OCI-LY1 (cell line): Measurements from ENCODE around the gene AHCY.
"Not testable (repeated sequence)": the region's sequence is repeated elsewhere in the genome, so short reads cannot be mapped to it uniquely, and the experiment has no call there.

Experiments used
- H2AFZ ChIP-seq: fragments of 200-600 bp; sonication (generic), shearing (Covaris generic); 2 replicates; pipeline ENCODE4 v1.6.0; 2014; ENCODE audit warnings: antibody characterized with exemption, mild to moderate bottlenecking, low read length
- H3F3A ChIP-seq: fragments of 200-600 bp; sonication (generic), shearing (Covaris generic); 2 replicates; pipeline ENCODE4 v1.6.0; 2014; ENCODE audit warnings: mild to moderate bottlenecking, antibody characterized with exemption, low read length, moderate library complexity; ENCODE audit not compliant: insufficient read depth
- H3K27ac ChIP-seq: fragments of 200-600 bp; sonication (generic); 2 replicates; pipeline ENCODE4 v1.5.1; 2014; ENCODE audit warnings: low read length, mixed run types, mild to moderate bottlenecking, low read depth; ENCODE audit not compliant: poor library complexity, severe bottlenecking
- H3K27me3 ChIP-seq: fragments of 200-600 bp; sonication (generic); 2 replicates; pipeline ENCODE4 v1.6.0; 2014; ENCODE audit warnings: antibody characterized with exemption, mild to moderate bottlenecking, low read length, moderate library complexity; ENCODE audit not compliant: insufficient read depth
- H3K36me3 ChIP-seq: fragments of 200-600 bp; sonication (generic); 2 replicates; pipeline ENCODE4 v1.6.1; 2014; ENCODE audit warnings: mild to moderate bottlenecking, antibody characterized with exemption, low read length, moderate library complexity, mixed read lengths; ENCODE audit not compliant: insufficient read depth
- H3K4me1 ChIP-seq: fragments of 200-600 bp; sonication (generic); 2 replicates; pipeline ENCODE4 v1.5.1; 2014; ENCODE audit warnings: mild to moderate bottlenecking, low read length, moderate library complexity; ENCODE audit not compliant: insufficient read depth, severe bottlenecking
- H3K4me2 ChIP-seq: fragments of 200-600 bp; sonication (generic), shearing (Covaris generic); 2 replicates; pipeline ENCODE4 v1.6.1; 2014; ENCODE audit warnings: low read length
- H3K4me3 ChIP-seq: fragments of 200-600 bp; sonication (generic); 2 replicates; pipeline ENCODE4 v1.5.1; 2014; ENCODE audit warnings: low read length, low read depth, mild to moderate bottlenecking, mixed read lengths; ENCODE audit not compliant: poor library complexity, severe bottlenecking
- H3K79me2 ChIP-seq: fragments of 200-600 bp; shearing (Covaris generic); 2 replicates; pipeline ENCODE4 v1.6.1; 2016; ENCODE audit warnings: mixed run types, low read length, mixed read lengths; ENCODE audit not compliant: insufficient read depth
- H3K9ac ChIP-seq: fragments of 200-600 bp; sonication (generic), shearing (Covaris generic); 2 replicates; pipeline ENCODE4 v1.6.1; 2014; ENCODE audit warnings: mild to moderate bottlenecking, low read length, mixed read lengths
- H3K9me2 ChIP-seq: fragments of 200-600 bp; sonication (generic), shearing (Covaris generic); 2 replicates; pipeline ENCODE4 v1.6.1; 2014; ENCODE audit warnings: low read depth, mild to moderate bottlenecking, low read length, mixed read lengths
- H3K9me3 ChIP-seq: fragments of 200-600 bp; shearing (Covaris generic); 2 replicates; pipeline ENCODE4 v1.6.1; 2014; ENCODE audit warnings: low read length, mixed read lengths
- H4K20me1 ChIP-seq: fragments of 200-600 bp; sonication (generic), shearing (Covaris generic); 2 replicates; pipeline ENCODE4 v1.6.0; 2016; ENCODE audit warnings: mild to moderate bottlenecking, low read length; ENCODE audit not compliant: insufficient read depth
- CTCF ChIP-seq: fragments of 200-600 bp; sonication (generic), shearing (Covaris generic); IDR thresholded peaks from 2 replicates; pipeline ENCODE4 v1.5.1; 2017; ENCODE audit warnings: mild to moderate bottlenecking, antibody characterized with exemption, low read length, moderate library complexity, mixed read lengths
- EZH2 ChIP-seq: fragments of 200-600 bp; sonication (generic), shearing (Covaris generic); IDR thresholded peaks from 2 replicates; pipeline ENCODE4 v1.8.0; 2017; ENCODE audit warnings: borderline replicate concordance, mixed run types, mild to moderate bottlenecking, antibody characterized with exemption, low read length, moderate library complexity, mixed read lengths

Gene AHCY

GRCh38 chr20:34302723-34303533 is at the start of gene AHCY:
Gene AHCY (minus strand): TSS chr20:34303355. CDS start chr20:34303270, 85 bp downstream.
- TF ChIP-seq CTCF: no peak
- no peak for TF ChIP-seq EZH2
- Histone ChIP-seq H3K4me3 (peak within 1 kb of the TSS; percentile 78), H3K9ac (peak within 1 kb of the TSS; percentile 91), H3F3A (no peaks in the 10 kb centered on the region), H2AFZ (peak within 1 kb of the TSS; percentile 77), H3K9me2 (no peaks in the 10 kb centered on the region), H3K27me3 (no peaks in the 10 kb centered on the region), H4K20me1 (no peaks in the 10 kb centered on the region), H3K79me2 (peaks cover 34% of the 10 kb centered on the region), H3K36me3 (peaks cover 14% of the 10 kb centered on the region), H3K9me3 (no peaks in the 10 kb centered on the region), H3K4me1 (peaks cover 39% of the 10 kb centered on the region), H3K4me2 (peak within 1 kb of the TSS; percentile 77), H3K27ac (peak within 1 kb of the TSS; percentile 70)

DNA sequence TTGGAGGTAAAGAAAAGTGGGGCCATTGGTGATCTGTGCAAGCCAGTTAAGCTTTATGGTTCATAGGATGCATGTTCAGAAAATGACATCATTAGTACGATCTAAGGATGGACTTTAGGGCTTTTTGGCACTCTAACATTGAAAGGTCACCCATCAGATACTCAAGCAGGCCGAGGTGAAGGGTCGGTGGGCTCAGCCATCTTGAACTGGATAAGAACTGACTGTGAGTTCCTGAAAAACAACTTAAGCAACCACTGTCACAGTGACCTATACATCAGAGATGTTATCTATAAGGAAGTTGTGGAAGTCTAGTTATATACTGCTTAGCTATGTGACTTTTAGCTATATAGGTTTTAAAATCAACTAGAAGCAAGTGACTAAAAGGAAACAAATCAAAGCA is 46.9 kb upstream of the AHCY start:
- H3K9ac ChIP-seq: no peak overlapping the region
- no peak overlapping the region for H2AFZ ChIP-seq
- no peaks in the 10 kb centered on the region for H3K4me1 ChIP-seq
- H3F3A ChIP-seq: no peaks in the 10 kb centered on the region
- H3K27me3 ChIP-seq: no peaks in the 10 kb centered on the region
- H3K9me3 ChIP-seq: no peaks in the 10 kb centered on the region
- no peaks in the 10 kb centered on the region for H3K79me2 ChIP-seq
- H3K4me3 ChIP-seq: no peak overlapping the region
- no peaks in the 10 kb centered on the region for H3K9me2 ChIP-seq
- H3K27ac ChIP-seq: no peak overlapping the region
- H4K20me1 ChIP-seq: no peaks in the 10 kb centered on the region
- no peaks in the 10 kb centered on the region for H3K36me3 ChIP-seq
- no peak for TF ChIP-seq EZH2
- TF ChIP-seq CTCF: no peak
- no peak overlapping the region for H3K4me2 ChIP-seq

- Histone ChIP-seq H4K20me1 (no peaks in the 10 kb centered on the region), H3K27me3 (no peaks in the 10 kb centered on the region), H3K9ac (no peak overlapping the region), H3K9me2 (no peaks in the 10 kb centered on the region), H3K4me2 (no peak overlapping the region), H3K27ac (no peak overlapping the region), H3K9me3 (no peaks in the 10 kb centered on the region), H3K4me1 (no peaks in the 10 kb centered on the region), H3K4me3 (no peak overlapping the region), H3F3A (no peaks in the 10 kb centered on the region), H2AFZ (no peak overlapping the region), H3K79me2 (no peaks in the 10 kb centered on the region), H3K36me3 (no peaks in the 10 kb centered on the region)
- TF ChIP-seq CTCF (no peak), EZH2 (no peak)
Measured at GRCh38 chr20:34347571-34347970, 44.4 kb upstream of the AHCY start.

GRCh38 chr20:34346533-34346865 is 43.3 kb upstream of the AHCY start:
- not testable (repeated sequence) for H3K27me3 ChIP-seq, H4K20me1 ChIP-seq, H3F3A ChIP-seq, H3K4me3 ChIP-seq, H3K79me2 ChIP-seq, H3K9me3 ChIP-seq, H3K36me3 ChIP-seq, H3K9ac ChIP-seq, H2AFZ ChIP-seq, H3K9me2 ChIP-seq, H3K27ac ChIP-seq, H3K4me2 ChIP-seq, H3K4me1 ChIP-seq

GRCh38 chr20:34345839-34346532 is 42.8 kb upstream of the AHCY start:
- not testable (repeated sequence) for H3K4me1 ChIP-seq, H2AFZ ChIP-seq, H3K9me2 ChIP-seq, H3K9me3 ChIP-seq, H3K79me2 ChIP-seq, H4K20me1 ChIP-seq, H3K4me3 ChIP-seq, H3F3A ChIP-seq, H3K9ac ChIP-seq, H3K27me3 ChIP-seq, H3K27ac ChIP-seq, H3K4me2 ChIP-seq, H3K36me3 ChIP-seq
